Testis (tissue), 3 donors: ENCODE data around the gene ALG12. TPM values are rescaled to one million over a fixed set of nuclear protein-coding genes. Genes with fewer than 3 reads are reported as not detected.

Experiments
- DNase-seq: peaks from one replicate; pipeline ENCODE4 v3.0.0-alpha.2; 2019
- H3K27ac ChIP-seq, 2 donors: fragments of 200-600 bp; sonication (generic); one replicate each; pipeline ENCODE4 v1.5.1; 2019
- H3K27me3 ChIP-seq: fragments of 200-600 bp; sonication (generic); one replicate; pipeline ENCODE4 v1.5.1; 2019
- H3K36me3 ChIP-seq: fragments of 200-600 bp; sonication (generic); one replicate; pipeline ENCODE4 v1.5.1; 2017; ENCODE audit warnings: low read depth; ENCODE audit errors: missing control alignments
- H3K4me1 ChIP-seq: fragments of 200-600 bp; sonication (generic); one replicate; pipeline ENCODE4 v1.5.1; 2019
- H3K4me3 ChIP-seq, 2 donors: fragments of 200-600 bp; sonication (generic); one replicate each; pipeline ENCODE4 v1.5.1; 2017 to 2019
- H3K9me3 ChIP-seq: fragments of 200-600 bp; sonication (generic); one replicate; pipeline ENCODE4 v1.5.1; 2017
- CTCF ChIP-seq, 3 experiments: fragments of 450-650 bp in 2 of 3; fragments of 200-600 bp in 1 of 3; sonication (generic) in 1 of 3; IDR thresholded peaks; one replicate each; pipeline ENCODE4 v1.5.1; 2016 to 2019; ENCODE audit warnings: antibody characterized with exemption in 3 of 3, mild to moderate bottlenecking in 2 of 3, moderate library complexity in 1 of 3
- POLR2A ChIP-seq: fragments of 450-650 bp; IDR thresholded peaks from one replicate; pipeline ENCODE4 v1.6.1; 2017; ENCODE audit warnings: antibody characterized with exemption, mild to moderate bottlenecking, moderate library complexity
- WGBS, 2 donors: methylation state at CpG; one replicate each; pipeline ENCODE4 v1.1.5; 2018; 5-methylcytosine and 5-hydroxymethylcytosine counted together
- intact Hi-C: fragments of 100-400 bp; cut with DNase I; formaldehyde crosslinking; loops from one replicate; pipeline ENCODE4 v1.15.1; 2023; ENCODE audit warnings: low total_unique reads
- polyA plus RNA-seq: library from polyadenylated mRNA; stranded (reverse); fragments of 350-450 nt; fragmentation: Illumina TruSeq; extraction: RNeasy Lipid Tissue Mini Kit (QIAGEN cat#74804); gene quantifications from one replicate; pipeline ENCODE4 v1.2.3, GENCODE V29; 2014; ENCODE audit warnings: low read depth, low replicate concordance; ENCODE audit not compliant: insufficient read depth
- total RNA-seq, 2 donors: library from RNA; depleted of rRNA; stranded (reverse); fragments of >200 nt; gene quantifications; one replicate each; pipeline ENCODE4 v1.2.3, GENCODE V29; 2016

The ALG12 gene
- total and polyA plus RNA-seq, 3 donors from 2014 or later: 10.6 to 18.3 (median 11.9) TPM

GRCh38 chr22:49885281-49885680, 33.0 kb downstream of the ALG12 start:
- Histone ChIP-seq H3K4me1 (no peaks in the 10 kb centered on the region), H3K9me3 (no peaks in the 10 kb centered on the region), H3K4me3 (no peak overlapping the region), H3K27me3 (no peaks in the 10 kb centered on the region), H3K27ac (no peak overlapping the region), H3K36me3 (no peaks in the 10 kb centered on the region)
- intact Hi-C loops: no loop called here
- no peak for TF ChIP-seq CTCF (IDR thresholded peaks at IDR 0.05)
- TF ChIP-seq POLR2A: no peak
- 94 to 97% methylated on average over 17 of the region's 17 CpGs for WGBS, 2 donors
- no peak for DNase-seq

- 92 to 97% methylated on average over 21 to 31 of the region's 31 CpGs for WGBS, 2 donors
- TF ChIP-seq CTCF (IDR thresholded peaks at IDR 0.05): no peak
- TF ChIP-seq POLR2A: no peak
- no peaks in the 10 kb centered on the region for H3K36me3 ChIP-seq
- no peaks in the 10 kb centered on the region for H3K27me3 ChIP-seq
- no peak overlapping the region for H3K4me3 ChIP-seq
- intact Hi-C loops: no loop called here
- DNase-seq: no peak
- no peak overlapping the region for H3K27ac ChIP-seq
- no peaks in the 10 kb centered on the region for H3K4me1 ChIP-seq
- no peaks in the 10 kb centered on the region for H3K9me3 ChIP-seq
Observed at GRCh38 chr22:49884503-49885260, 33.6 kb downstream of the ALG12 start.

GRCh38 chr22:49884075-49884474, 34.2 kb downstream of the ALG12 start:
- intact Hi-C loops: no loop called here
- Histone ChIP-seq H3K27ac (no peak overlapping the region), H3K4me3 (no peak overlapping the region), H3K27me3 (no peaks in the 10 kb centered on the region), H3K4me1 (no peaks in the 10 kb centered on the region), H3K9me3 (no peaks in the 10 kb centered on the region), H3K36me3 (no peaks in the 10 kb centered on the region)
- 96 to 98% methylated on average over 20 of the region's 20 CpGs for WGBS, 2 donors
- no peak for DNase-seq
- TF ChIP-seq POLR2A (no peak), CTCF (IDR thresholded peaks at IDR 0.05) (no peak)

GRCh38 chr22:49883294-49883640, 35.0 kb downstream of the ALG12 start:
- H3K36me3 ChIP-seq: no peaks in the 10 kb centered on the region
- intact Hi-C loops: no loop called here
- no peak overlapping the region for H3K4me3 ChIP-seq
- H3K4me1 ChIP-seq: no peaks in the 10 kb centered on the region
- H3K9me3 ChIP-seq: no peaks in the 10 kb centered on the region
- DNase-seq: no peak
- no peaks in the 10 kb centered on the region for H3K27me3 ChIP-seq
- H3K27ac ChIP-seq: no peak overlapping the region
- WGBS, 2 donors: 92 to 96% methylated on average over 4 of the region's 4 CpGs
- no peak for TF ChIP-seq CTCF (IDR thresholded peaks at IDR 0.05)
